ENCODE results near the gene GPATCH2. TPM values are rescaled to one million over a fixed set of nuclear protein-coding genes. Genes with fewer than 3 reads are reported as not detected.

The GPATCH2 gene
- total and polyA plus RNA-seq, 11 donors = 2.3 to 8.5 (median 7.5) TPM

GRCh38 chr1:217668351-217668940 is 37.6 kb upstream of the GPATCH2 start:
- TF ChIP-seq CTCF (IDR thresholded peaks at IDR 0.05) (no peak), POLR2A (IDR thresholded peaks at IDR 0.05) (no peak)
- H3K36me3 ChIP-seq = no peaks in the 10 kb centered on the region
- peaks cover 0 to 4% (median 0%) of the 10 kb centered on the region in 9 donors for H3K27me3 ChIP-seq
- DNase-seq = no peak
- no peak overlapping the region for H3K27ac ChIP-seq
- no peaks in the 10 kb centered on the region for H3K4me1 ChIP-seq
- no peaks in the 10 kb centered on the region for H3K9me3 ChIP-seq
- ATAC-seq = no peak
- intact Hi-C loops (cut with DNase I) = no loop called here
- H3K4me3 ChIP-seq = no peak overlapping the region
- 71 to 80% (median 75%) methylated on average over 2 of the region's 2 CpGs for WGBS, 4 donors

GRCh38 chr1:217661407-217661806 is 30.5 kb upstream of the GPATCH2 start:
- no peaks in the 10 kb centered on the region for H3K4me1 ChIP-seq
- no peak for TF ChIP-seq POLR2A (IDR thresholded peaks at IDR 0.05)
- no peak for TF ChIP-seq CTCF (IDR thresholded peaks at IDR 0.05)
- H3K36me3 ChIP-seq = no peaks in the 10 kb centered on the region
- no peak overlapping the region for H3K4me3 ChIP-seq
- H3K27me3 ChIP-seq = no peaks in the 10 kb centered on the region
- no peak for DNase-seq
- H3K9me3 ChIP-seq = no peaks in the 10 kb centered on the region
- ATAC-seq = no peak
- no peak overlapping the region for H3K27ac ChIP-seq
- intact Hi-C loops (cut with DNase I) = no loop called here

GRCh38 chr1:217660353-217661062 is 29.6 kb upstream of the GPATCH2 start:
- TF ChIP-seq POLR2A (IDR thresholded peaks at IDR 0.05) (no peak), CTCF (IDR thresholded peaks at IDR 0.05) (peak; percentile 5 to 61 (median 49))

GRCh38 chr1:217650674-217651073 is 19.8 kb upstream of the GPATCH2 start:
- DNase-seq (no peak), ATAC-seq (no peak)
- Histone ChIP-seq H3K27ac (no peak overlapping the region), H3K27me3 (no peaks in the 10 kb centered on the region), H3K9me3 (no peaks in the 10 kb centered on the region), H3K4me3 (no peak overlapping the region), H3K36me3 (no peaks in the 10 kb centered on the region), H3K4me1 (no peaks in the 10 kb centered on the region)
- 92 to 97% (median 96%) methylated on average over 4 of the region's 4 CpGs for WGBS, 4 donors
- TF ChIP-seq POLR2A (IDR thresholded peaks at IDR 0.05) (no peak), CTCF (IDR thresholded peaks at IDR 0.05) (no peak)
- intact Hi-C loops (cut with DNase I) = loop anchor here in 1 of 10 donors (10.0 kb wide), 1 partner anchor 266 kb away; no protein-coding TSS in a partner anchor

More at GRCh38 chr1:217660353-217661062, 29.6 kb upstream of the GPATCH2 start:
- H3K27me3 ChIP-seq = no peaks in the 10 kb centered on the region
- ATAC-seq (peak in 1 of 4 donors; percentile 54), DNase-seq (no peak)
- H3K4me1 ChIP-seq = no peaks in the 10 kb centered on the region
- WGBS, 4 donors = 56 to 61% (median 60%) methylated on average over 5 of the region's 5 CpGs
- H3K36me3 ChIP-seq = no peaks in the 10 kb centered on the region
- intact Hi-C loops (cut with DNase I) = no loop called here
- no peak overlapping the region for H3K4me3 ChIP-seq
- H3K9me3 ChIP-seq = no peaks in the 10 kb centered on the region
- no peak overlapping the region for H3K27ac ChIP-seq

Measured in heart left ventricle (tissue), 16 donors.